ENCODE data around the gene NPNT.

Gene NPNT

GRCh38 chr4:106010761-106011160 is 115.5 kb downstream of the NPNT start:
- H3K9ac ChIP-seq (ENCODE audit: low read length) = no peak overlapping the region
- no peaks in the 10 kb centered on the region for H3K4me1 ChIP-seq (ENCODE audit: control insufficient read depth, insufficient read depth, low read length)
- H3K36me3 ChIP-seq (ENCODE audit: control insufficient read depth, insufficient read depth, low read length) = no peaks in the 10 kb centered on the region
- no peaks in the 10 kb centered on the region for H3K9me3 ChIP-seq (ENCODE audit: control insufficient read depth, low read length)
- H3K27me3 ChIP-seq (ENCODE audit: control insufficient read depth, insufficient read depth, low read length) = no peaks in the 10 kb centered on the region
- no peak overlapping the region for H3K4me3 ChIP-seq (ENCODE audit: low read length)

- Histone ChIP-seq H3K36me3 (ENCODE audit: control insufficient read depth, insufficient read depth, low read length) (no peaks in the 10 kb centered on the region), H3K9me3 (ENCODE audit: control insufficient read depth, low read length) (no peaks in the 10 kb centered on the region), H3K4me3 (ENCODE audit: low read length) (no peak overlapping the region), H3K9ac (ENCODE audit: low read length) (no peak overlapping the region), H3K4me1 (ENCODE audit: control insufficient read depth, insufficient read depth, low read length) (no peaks in the 10 kb centered on the region), H3K27me3 (ENCODE audit: control insufficient read depth, insufficient read depth, low read length) (no peaks in the 10 kb centered on the region)
Measured at GRCh38 chr4:106011387-106011786, 116.1 kb downstream of the NPNT start.

- no peaks in the 10 kb centered on the region for H3K9me3 ChIP-seq (ENCODE audit: control insufficient read depth, low read length)
- no peak overlapping the region for H3K4me3 ChIP-seq (ENCODE audit: low read length)
- no peaks in the 10 kb centered on the region for H3K4me1 ChIP-seq (ENCODE audit: control insufficient read depth, insufficient read depth, low read length)
- no peaks in the 10 kb centered on the region for H3K27me3 ChIP-seq (ENCODE audit: control insufficient read depth, insufficient read depth, low read length)
- no peaks in the 10 kb centered on the region for H3K36me3 ChIP-seq (ENCODE audit: control insufficient read depth, insufficient read depth, low read length)
- no peak overlapping the region for H3K9ac ChIP-seq (ENCODE audit: low read length)
Measured at GRCh38 chr4:106017975-106018374, 122.7 kb downstream of the NPNT start.

- no peak overlapping the region for H3K9ac ChIP-seq (ENCODE audit: low read length)
- H3K4me3 ChIP-seq (ENCODE audit: low read length) = no peak overlapping the region
- no peaks in the 10 kb centered on the region for H3K9me3 ChIP-seq (ENCODE audit: control insufficient read depth, low read length)
- no peaks in the 10 kb centered on the region for H3K27me3 ChIP-seq (ENCODE audit: control insufficient read depth, insufficient read depth, low read length)
- no peaks in the 10 kb centered on the region for H3K4me1 ChIP-seq (ENCODE audit: control insufficient read depth, insufficient read depth, low read length)
- no peaks in the 10 kb centered on the region for H3K36me3 ChIP-seq (ENCODE audit: control insufficient read depth, insufficient read depth, low read length)
Measured at GRCh38 chr4:106019771-106020170, 124.5 kb downstream of the NPNT start.
